SK-MEL-5 (cell line): ENCODE results near the gene MPIG6B. TPM values are rescaled to one million over a fixed set of nuclear protein-coding genes. Genes with fewer than 3 reads are reported as not detected.
"Not testable (repeated sequence)": the region's sequence is repeated elsewhere in the genome, so short reads cannot be mapped to it uniquely, and the experiment has no call there.

ENCODE experiments used
- DNase-seq: peaks from one replicate; pipeline ENCODE4 v3.0.0-alpha.2; 2016; ENCODE audit warnings: low read depth, low spot score
- in situ Hi-C: cut with HindIII; loops from 2 replicates; pipeline ENCODE4 v1.10.0; 2016; ENCODE audit warnings: low sequenced_read_pairs, high pct_unique_total_duplicates, low pct_unique_long_range_greater_than_20kb
- total RNA-seq: library from RNA; depleted of rRNA; stranded (reverse); fragments of >200 nt; shearing (Covaris generic); gene quantifications from 2 replicates; pipeline ENCODE4 v1.2.3, GENCODE V29; 2014

Gene MPIG6B
- total RNA-seq, 1 experiment from 2014 or later = not detected

DNA sequence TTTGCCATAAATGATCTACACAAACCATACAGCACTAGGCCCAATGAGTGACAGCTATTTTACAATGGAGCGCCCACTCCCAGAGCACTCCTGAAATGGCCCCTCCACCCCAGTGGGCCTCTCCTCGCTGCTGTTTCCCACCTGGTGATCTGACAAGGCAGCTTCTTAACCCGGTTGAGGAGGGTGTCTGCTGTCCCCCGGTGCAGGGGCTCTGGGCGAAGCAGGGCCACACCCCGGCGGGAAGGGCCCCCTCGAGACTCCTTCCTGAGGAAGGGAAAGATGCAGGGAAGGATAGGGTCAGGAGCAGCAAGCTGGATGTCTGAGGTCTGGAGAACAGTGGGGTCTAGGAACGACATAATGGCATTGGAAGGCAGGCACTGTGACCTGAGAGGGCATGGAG, 30.3 kb upstream of the MPIG6B start:
- in situ Hi-C loops = no loop called here

DNA sequence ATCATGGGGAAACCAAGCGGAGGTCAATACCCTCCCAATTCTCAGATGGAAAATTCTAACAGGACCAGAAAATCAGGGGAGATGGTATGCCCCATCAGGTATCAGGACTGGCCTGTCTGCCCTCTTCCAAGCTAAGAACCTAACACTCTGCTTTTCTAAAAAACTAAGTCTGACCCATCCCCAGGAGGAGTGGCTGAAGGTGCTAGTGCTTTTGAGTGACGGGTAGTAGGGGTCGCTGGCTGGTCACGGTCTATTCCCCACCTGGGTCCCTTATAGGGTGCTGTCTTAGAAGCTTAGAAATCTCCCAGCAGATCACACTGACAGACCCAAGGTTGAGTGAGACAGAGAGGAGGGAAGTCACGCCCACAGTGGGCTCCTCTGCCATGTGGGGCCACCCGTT, 29.6 kb upstream of the MPIG6B start:
- DNase-seq = no peak
- in situ Hi-C loops = no loop called here

More for the DNA sequence above, 30.3 kb upstream of the MPIG6B start:
- no peak for DNase-seq

DNA sequence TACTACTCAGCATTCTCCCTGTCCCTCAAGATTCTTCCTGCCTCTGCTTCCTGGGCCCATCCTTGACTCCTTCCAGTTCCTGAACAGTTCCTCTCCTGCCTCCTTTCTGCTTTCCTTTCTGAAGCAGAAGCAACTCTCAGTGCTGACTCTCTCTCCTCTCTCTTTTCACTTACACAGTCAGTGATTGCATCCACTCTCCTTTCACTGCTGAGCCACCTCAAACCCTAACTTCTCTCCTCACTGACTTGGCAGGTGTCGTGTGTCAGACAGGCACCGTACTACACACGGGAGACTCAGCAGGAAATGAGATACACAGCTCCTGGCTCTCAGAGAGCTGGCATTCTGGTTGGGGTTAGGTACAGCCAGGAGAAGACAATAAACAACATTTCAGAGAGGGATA, 25.6 kb upstream of the MPIG6B start:
- no peak for DNase-seq
- in situ Hi-C loops = no loop called here

DNA sequence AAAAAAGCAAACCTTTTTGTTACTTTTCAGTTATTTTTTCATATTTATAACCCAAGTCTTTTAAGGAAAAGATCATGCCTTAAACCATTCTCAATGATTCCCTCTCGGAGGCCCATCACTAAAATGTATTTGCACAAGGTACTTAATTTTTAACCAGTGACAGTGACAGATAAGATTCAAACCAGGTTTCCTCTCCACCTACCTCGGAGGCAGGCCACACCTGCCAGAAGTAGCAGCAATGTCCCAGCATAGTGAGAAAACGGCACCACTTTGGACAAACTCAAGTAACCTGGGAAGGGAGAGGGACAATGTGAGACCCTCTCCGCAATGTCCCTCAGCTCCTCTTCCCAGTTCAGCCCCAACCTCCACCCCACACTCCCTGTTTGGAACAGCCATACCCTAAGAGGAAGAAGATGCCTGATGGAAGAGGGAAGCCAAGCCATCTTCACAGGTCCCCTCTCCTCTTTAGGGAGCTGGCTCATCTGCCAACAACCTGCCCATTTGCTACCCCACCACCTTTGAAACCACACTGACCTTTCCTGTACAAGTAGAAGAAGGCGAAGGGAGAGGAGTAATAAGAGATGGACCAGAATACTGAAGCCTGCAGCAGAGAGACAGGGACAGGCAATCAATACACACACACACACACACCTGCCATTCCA, 22.3 kb upstream of the MPIG6B start:
- no peak for DNase-seq
- in situ Hi-C loops = no loop called here

DNA sequence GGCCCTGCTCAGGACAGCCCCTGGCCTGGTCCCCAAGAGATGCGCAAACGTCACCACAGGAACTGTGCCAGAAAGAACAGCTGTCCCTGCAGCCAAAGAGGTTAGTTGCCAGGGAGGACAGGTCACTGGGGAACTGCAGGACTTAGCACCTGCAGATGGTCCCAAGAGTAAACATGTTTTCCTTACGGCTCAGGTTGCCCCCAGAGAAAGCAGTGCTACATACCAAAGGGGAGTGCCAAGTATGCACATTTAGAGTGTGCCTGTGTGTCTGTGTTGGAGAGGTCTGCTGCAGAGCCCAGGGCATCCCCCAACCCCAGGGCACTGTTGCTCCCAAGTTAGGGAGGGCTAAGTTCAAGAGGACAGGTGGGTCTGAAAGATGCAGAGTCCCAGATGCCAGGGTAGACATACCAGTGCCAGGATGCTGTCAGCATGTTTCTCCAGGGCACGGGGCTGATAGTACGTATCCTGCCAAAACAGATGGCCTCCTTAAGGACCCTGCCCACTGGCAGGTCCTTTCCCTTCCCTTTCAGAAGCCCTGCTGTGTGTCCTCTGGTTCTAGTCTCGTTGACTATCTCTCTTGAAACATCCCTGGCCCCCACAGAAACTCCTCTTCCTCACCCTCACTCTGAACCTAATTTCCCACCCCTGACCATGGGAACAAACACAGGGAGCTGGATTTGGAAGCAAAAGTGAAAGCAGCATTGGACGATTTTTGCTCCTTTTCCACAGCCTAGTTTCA, 21.3 kb upstream of the MPIG6B start:
- no peak for DNase-seq
- in situ Hi-C loops = no loop called here

DNA sequence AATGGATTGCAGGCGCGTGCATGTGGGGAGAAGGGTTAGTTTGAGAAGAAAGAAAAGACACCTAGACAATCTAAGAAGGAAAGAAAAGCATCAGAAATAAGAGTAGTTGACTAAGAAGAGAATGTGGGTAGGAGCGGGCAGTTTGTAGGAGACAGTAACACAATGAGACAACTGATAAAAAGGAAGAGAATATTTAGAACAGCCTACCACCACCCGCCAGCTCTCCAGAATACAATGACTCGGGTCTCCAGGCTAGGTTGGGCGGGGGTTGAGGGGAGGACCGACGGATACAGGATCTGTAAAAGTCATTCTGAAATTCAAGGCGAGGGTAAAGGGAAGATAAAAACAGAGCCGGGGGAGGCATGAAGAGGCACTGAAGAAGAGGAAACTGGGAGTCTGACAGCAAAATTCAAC, 20.8 kb upstream of the MPIG6B start:
- in situ Hi-C loops = no loop called here
- DNase-seq = peak; percentile 4

DNA sequence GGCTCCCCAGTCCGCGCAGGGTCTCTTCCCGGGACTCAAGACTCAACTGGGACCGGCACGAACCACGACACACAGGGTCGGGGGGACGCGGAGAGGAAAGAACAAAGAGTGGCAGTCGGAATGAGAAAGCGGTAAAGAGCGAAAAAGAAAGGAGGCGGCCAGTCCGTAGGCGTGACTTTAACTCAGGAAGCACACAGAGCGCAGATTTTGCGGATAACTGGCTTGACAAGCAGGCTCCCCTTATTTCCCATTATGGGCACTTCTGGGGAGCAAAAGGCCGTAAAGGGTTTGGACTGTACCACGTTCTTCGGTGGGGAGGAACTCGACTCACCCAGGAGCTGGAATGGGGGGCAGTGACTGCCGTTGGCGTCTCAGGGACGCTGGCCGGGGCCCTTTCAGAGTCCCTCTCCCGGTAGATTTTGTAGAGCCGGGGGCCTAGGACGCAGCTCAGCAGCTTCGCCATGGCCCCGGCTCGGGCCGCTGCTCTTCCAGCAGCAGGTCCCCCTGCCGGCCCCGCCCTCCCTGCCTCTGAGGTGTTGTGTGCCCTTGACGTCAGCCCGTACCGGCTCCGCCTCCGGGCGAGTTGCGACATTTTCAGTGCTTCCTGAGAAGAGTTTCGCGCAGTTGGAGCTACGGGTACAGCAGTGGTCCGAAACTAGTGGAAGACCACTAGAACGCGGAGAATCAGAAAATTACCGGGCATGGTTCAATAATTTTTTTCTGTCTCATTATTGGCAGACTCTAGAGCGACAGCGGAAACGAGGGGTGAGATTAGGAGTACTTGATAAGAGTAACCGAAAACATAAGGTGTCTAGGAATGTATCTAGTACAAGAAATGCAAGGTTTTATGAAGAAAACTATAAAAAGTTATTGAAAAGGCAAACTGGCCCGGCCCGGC, 20.1 kb upstream of the MPIG6B start, which contains the start of gene ABHD16A:
Gene ABHD16A (minus strand): TSS at position 506 of the 898 bp plus-strand sequence. CDS start 43 bp downstream, at position 463.
- peak; percentile 98 for DNase-seq
- in situ Hi-C loops = no loop called here

DNA sequence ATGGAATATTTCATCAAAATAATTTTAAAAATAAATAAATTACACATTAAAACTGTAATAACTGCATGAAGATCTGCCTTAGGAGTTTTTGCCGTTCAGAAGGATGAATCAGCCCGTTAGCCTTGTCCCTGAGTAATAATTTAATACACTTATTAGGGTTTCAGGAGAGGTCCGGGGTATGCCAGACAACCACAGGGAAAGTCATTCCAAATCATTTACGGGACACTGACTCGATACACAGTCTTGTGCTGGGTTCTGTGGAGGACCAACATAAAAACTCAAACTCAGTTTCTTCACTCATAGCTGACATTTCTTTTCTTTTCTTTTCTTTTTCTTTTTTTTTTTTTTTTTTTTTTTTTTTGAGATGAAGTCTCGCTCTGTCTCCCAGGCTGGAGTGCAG, 17.2 kb upstream of the MPIG6B start:
- in situ Hi-C loops = no loop called here
- DNase-seq = no peak

DNA sequence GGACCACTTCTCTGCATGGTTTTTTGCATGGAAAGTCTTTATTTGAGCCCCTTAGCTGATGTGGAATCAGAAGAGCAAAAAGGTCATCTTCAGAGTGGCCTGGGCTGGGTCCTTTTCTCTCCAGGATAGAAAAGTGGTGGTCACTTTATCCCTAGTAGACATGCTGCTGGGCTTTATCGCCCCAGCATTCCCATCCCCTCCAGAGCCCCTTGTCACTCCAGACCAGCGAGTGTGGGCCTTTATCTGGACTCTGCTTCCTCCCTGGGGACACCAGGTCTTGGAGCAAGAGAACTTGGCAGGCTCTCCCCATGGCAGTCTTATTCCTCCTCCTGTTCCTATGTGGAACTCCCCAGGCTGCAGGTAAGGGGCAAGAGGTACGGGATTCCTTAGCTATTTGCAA, 16.6 kb upstream of the MPIG6B start, which contains the start of gene LY6G6F:
Gene LY6G6F (plus strand): TSS at position 268 of the 400 bp plus-strand sequence. CDS start 41 bp downstream, at position 309.
- in situ Hi-C loops = no loop called here
- no peak for DNase-seq

DNA sequence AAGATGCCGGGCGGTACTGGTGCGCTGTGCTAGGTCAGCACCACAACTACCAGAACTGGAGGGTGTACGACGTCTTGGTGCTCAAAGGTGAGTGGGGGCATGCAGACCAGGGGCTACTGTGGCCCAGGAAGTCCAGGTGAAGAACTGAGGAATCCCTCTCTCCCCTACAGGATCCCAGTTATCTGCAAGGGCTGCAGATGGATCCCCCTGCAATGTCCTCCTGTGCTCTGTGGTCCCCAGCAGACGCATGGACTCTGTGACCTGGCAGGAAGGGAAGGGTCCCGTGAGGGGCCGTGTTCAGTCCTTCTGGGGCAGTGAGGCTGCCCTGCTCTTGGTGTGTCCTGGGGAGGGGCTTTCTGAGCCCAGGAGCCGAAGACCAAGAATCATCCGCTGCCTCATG, 15.5 kb upstream of the MPIG6B start:
- in situ Hi-C loops = no loop called here
- DNase-seq = no peak

DNA sequence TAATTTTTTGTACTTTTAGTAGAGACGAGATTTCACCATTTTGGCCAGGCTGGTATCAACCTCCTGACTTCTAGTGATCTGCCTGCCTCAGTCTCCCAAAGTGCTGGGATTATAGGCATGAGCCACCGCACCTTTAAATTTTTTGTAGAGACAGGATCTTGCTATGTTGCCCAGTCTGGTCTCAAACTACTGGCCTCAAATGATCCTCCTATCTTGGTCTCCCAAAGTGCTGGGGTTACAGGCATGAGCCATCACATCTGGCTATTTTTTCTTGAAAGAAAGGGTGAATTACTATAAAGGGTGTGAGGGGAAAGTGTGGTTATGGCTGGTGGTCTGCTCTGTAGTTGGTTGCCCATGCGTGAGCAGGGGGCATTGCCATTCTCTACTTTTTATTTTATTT, 14.9 kb upstream of the MPIG6B start:
- in situ Hi-C loops = no loop called here
- no peak for DNase-seq

DNA sequence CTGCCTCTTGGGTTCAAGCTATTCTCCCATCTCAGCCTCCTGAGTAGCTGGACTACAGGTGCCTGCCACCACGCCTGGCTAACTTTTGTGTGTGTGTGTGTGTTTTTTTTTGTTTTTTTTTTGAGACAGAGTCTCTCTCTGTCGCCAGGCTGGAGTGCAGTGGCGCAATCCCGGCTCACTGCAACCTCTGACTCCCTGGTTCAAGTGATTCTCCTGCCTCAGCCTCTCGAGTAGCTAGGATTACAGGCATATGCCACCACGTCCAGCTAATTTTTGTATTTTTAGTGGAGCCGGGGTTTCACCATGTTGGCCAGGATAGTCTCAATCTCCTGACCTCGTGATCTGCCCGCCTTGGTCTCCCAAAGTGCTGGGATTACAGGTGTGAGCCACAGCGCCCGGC, 14.0 kb upstream of the MPIG6B start:
- in situ Hi-C loops = not testable (repeated sequence)

DNA sequence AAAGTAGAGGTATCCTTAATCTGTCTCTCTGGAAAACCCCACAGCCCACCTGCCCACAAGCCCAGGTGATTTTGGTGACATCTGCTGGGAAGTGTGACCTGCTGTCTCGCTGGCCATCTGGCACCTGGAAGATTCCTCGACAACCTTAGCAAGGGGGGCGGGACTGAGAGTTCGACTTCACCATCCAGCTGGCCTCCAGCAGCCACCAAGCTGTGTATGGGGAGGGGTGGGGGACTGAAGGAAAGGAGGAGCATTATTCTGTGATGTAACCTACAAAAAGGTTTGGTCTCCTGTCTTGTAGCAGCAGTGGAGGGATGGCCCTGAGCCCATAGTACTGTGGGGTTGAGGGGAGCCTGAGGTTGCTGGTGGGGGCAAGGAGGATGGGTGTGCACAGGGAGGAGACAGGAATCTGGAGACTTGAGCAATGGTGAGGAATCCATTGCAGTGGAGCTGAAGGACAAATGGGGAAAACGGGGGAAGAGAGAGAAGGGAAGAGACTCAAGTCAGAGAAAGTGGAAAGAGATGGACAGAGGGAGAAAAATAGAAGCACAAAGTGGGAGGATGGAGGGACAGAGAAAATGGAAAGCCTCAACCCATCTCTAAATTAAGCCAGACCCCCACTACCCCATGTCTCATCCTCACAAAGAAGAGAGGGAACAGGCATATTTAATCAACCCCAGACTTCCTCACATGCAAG, 12.5 kb upstream of the MPIG6B start:
- in situ Hi-C loops = no loop called here
- DNase-seq = no peak

More for the DNA sequence above, 14.0 kb upstream of the MPIG6B start:
- DNase-seq = not testable (repeated sequence)

DNA sequence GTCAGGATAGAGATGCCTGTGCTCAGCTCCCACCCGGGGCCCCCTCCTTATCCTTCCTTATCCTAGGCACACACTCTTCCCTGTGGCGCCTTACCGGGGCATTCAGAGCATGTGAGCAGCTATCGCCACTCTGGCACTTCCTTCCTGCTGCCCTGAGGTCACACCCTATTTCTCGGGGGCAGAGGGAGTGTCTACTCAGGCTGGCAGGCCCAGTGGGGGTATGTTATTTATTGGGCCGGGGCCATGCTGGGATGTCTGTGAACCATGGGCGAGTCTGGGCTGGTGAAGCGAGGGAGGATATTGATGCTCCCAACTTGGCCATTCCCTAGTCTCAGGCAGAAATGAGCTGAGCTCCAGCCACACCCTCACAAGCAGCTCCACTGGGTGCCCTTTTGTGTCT, 11.9 kb upstream of the MPIG6B start:
- in situ Hi-C loops = no loop called here
- DNase-seq = no peak

DNA sequence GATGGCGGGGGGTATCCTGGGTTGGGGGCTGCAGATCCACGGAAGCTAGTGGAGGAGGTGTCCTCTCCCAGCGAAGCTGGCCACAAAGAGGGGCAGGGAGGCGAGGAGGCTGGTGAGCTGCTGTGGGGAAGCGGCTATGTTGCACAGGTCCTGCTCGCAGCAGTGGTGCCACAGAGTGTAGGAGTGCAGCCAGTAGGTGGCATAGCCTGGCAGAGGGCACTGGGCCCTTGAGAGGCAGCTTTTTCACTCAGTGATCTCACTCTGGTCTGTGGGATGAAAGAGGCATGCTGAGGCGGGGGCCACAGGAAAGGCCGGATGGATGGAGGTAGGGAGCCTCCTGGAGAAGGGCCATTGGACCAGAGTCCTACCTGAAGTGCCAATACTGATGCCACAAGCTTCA, 10.9 kb upstream of the MPIG6B start:
- in situ Hi-C loops = no loop called here
- DNase-seq = peak; percentile 17

DNA sequence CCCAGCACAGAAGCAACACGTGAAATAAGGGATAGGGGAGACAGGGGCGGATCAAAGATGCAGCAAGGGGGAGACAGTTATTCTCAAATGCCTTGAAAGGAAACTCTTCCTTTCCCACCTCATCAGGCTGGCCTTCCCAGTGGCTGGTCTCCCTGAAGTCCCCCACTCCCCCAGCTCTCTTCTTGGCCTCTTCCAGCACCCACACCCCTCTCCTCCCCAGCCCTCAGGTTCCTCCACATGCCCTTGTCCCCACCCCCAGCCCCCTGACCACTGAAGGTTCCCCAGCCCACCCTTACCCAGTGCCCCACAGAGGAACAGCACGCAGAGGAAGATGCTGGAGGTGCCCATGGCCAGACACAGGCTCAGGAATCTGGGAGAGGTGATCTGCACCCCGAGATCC, 9.7 kb upstream of the MPIG6B start:
- DNase-seq = no peak
- in situ Hi-C loops = no loop called here

DNA sequence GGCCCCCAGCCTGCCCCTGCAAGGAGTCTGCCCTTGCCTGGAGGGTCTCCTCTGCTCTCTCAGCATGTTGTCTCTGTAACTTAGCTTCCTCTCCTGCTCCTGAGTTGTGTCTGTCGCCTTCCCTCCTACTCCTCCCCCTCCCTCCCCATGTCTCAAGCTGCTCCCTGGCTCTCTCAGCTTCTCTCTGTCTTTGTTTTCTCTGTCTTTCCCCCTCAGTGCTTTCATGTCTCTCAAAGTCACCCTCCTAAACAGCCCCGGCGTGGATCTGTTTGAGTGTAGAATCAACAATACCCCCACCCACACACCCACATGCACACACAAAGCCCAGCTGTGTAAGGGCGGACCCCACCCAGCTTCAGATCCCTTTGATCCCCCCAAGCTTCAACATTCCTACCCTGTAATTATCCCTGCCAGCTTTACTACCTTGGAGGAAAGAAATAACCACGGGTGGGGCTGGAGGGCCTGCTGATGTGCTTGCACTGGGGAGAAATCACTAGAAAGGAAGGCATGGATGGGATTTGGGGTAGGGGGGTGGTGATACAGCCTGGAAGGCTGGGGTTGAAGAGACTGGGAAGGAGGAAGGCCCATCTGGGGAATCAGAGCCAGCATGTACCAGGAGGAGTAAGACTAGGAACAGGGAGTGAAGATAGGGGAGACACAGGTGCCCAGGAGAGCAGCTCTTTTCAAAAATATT, 9.0 kb upstream of the MPIG6B start:
- in situ Hi-C loops = no loop called here
- no peak for DNase-seq
